Ascending aorta (tissue), 2 donors: ENCODE data around the gene OR10J5. TPM values are rescaled to one million over a fixed set of nuclear protein-coding genes. Genes with fewer than 3 reads are reported as not detected.
"Not testable (repeated sequence)": the region's sequence is repeated elsewhere in the genome, so short reads cannot be mapped to it uniquely, and the experiment has no call there.

Experiments
- DNase-seq, 2 donors: peaks; one replicate each; pipeline ENCODE4 v3.0.0-alpha.2; 2019; ENCODE audit warnings: low spot score in 2 of 2
- H3K27ac ChIP-seq, 2 donors: fragments of 200-600 bp; sonication (generic); one replicate each; pipeline ENCODE4 v1.5.1; 2016 to 2017; ENCODE audit warnings: mild to moderate bottlenecking in 1 of 2
- H3K27me3 ChIP-seq: fragments of 200-600 bp; sonication (generic); one replicate; pipeline ENCODE4 v1.5.1; 2017
- H3K36me3 ChIP-seq, 2 donors: fragments of 200-600 bp; sonication (generic); one replicate each; pipeline ENCODE4 v1.5.1; 2016
- H3K4me1 ChIP-seq, 2 donors: fragments of 200-600 bp; sonication (generic); one replicate each; pipeline ENCODE4 v1.5.1; 2016 to 2017; ENCODE audit warnings: mild to moderate bottlenecking in 1 of 2
- H3K4me3 ChIP-seq, 2 donors: fragments of 200-600 bp; sonication (generic); one replicate each; pipeline ENCODE4 v1.5.1; 2016 to 2017; ENCODE audit warnings: mild to moderate bottlenecking in 1 of 2
- H3K9me3 ChIP-seq, 2 donors: fragments of 200-600 bp; sonication (generic); one replicate each; pipeline ENCODE4 v1.5.1; 2016
- CTCF ChIP-seq, 3 experiments: fragments of 200-600 bp in 2 of 3; fragments of 450-650 bp in 1 of 3; sonication (generic) in 2 of 3; IDR thresholded peaks; one replicate each; pipeline ENCODE4 v1.5.1; 2016 to 2019; ENCODE audit warnings: antibody characterized with exemption in 3 of 3, mild to moderate bottlenecking in 1 of 3, moderate library complexity in 1 of 3
- intact Hi-C: fragments of 100-400 bp; cut with DNase I; formaldehyde crosslinking; loops from one replicate; pipeline ENCODE4 v1.15.1; 2023
- total RNA-seq: library from RNA; depleted of rRNA; stranded (reverse); fragments of >200 nt; gene quantifications from one replicate; pipeline ENCODE4 v1.1.0, GENCODE V29; 2016

Gene OR10J5
- total RNA-seq, 1 donor from 2014 or later, result not detected

GRCh38 chr1:159501082-159501481 lies 34.7 kb downstream of the OR10J5 start:
- no peak for TF ChIP-seq CTCF (IDR thresholded peaks at IDR 0.05)
- Histone ChIP-seq H3K4me1 (no peaks in the 10 kb centered on the region), H3K27me3 (no peaks in the 10 kb centered on the region), H3K9me3 (no peaks in the 10 kb centered on the region), H3K27ac (no peak overlapping the region), H3K4me3 (no peak overlapping the region), H3K36me3 (no peaks in the 10 kb centered on the region)
- intact Hi-C loops, result no loop called here
- no peak for DNase-seq

GRCh38 chr1:159494513-159495210 lies 41.1 kb downstream of the OR10J5 start:
- H3K4me3 ChIP-seq, H3K9me3 ChIP-seq, H3K4me1 ChIP-seq, intact Hi-C loops, H3K27me3 ChIP-seq, H3K36me3 ChIP-seq, DNase-seq, H3K27ac ChIP-seq: not testable (repeated sequence)

- Histone ChIP-seq H3K4me1 (no peaks in the 10 kb centered on the region), H3K36me3 (no peaks in the 10 kb centered on the region), H3K27me3 (no peaks in the 10 kb centered on the region), H3K4me3 (no peak overlapping the region), H3K27ac (no peak overlapping the region), H3K9me3 (no peaks in the 10 kb centered on the region)
- no peak for DNase-seq
- intact Hi-C loops, result no loop called here
- no peak for TF ChIP-seq CTCF (IDR thresholded peaks at IDR 0.05)
These were observed 42.5 kb downstream of the OR10J5 start for GRCh38 chr1:159493354-159493753.

DNA sequence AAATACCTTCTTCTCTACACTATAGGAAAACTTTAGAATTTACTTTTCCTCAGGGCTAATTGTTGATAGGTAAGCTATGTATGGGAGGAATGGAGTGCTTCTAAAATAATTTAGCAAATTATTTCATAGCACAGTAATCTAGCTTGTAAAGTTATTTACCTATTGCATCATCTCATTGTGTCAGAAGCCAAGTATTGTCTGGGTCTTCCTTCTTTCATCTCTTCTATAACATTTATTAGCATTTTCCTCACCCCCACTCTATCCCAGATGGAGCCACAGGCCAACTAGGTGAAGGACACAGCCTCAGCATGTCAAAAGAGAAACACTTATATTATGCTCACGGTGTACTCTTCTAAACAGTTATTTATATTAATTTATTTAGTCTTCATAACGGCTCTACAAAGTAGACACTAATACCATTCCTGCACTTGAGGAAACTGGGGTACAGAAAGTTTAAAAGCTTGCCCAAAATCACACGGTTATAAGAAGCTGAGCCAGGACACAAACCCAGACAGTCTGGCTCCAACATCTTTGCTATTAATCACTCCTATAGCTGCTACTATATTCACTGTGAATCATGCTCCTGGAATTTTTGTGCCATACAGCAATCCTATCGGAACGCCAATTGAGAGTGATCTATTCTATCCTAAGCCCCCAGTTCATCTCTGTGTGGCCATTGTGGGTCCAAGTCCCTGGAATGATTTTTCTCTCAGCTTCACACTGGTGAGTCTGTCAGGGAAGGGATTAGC lies 43.1 kb downstream of the OR10J5 start:
- H3K36me3 ChIP-seq, result no peaks in the 10 kb centered on the region
- no peak overlapping the region for H3K27ac ChIP-seq
- H3K9me3 ChIP-seq, result no peaks in the 10 kb centered on the region
- no peak for DNase-seq
- intact Hi-C loops, result no loop called here
- no peaks in the 10 kb centered on the region for H3K27me3 ChIP-seq
- H3K4me3 ChIP-seq, result no peak overlapping the region
- no peak for TF ChIP-seq CTCF (IDR thresholded peaks at IDR 0.05)
- H3K4me1 ChIP-seq, result no peaks in the 10 kb centered on the region

Other genes with a start within 250 kb of the OR10J5 start
- not detected for gene FCER1A, start 233.7 kb downstream of the OR10J5 start, total RNA-seq
- not detected for gene OR10J4, start 103.8 kb downstream of the OR10J5 start, total RNA-seq
- gene OR10J1, start 96.3 kb downstream of the OR10J5 start, total RNA-seq, result not detected
- gene APCS, start 51.8 kb upstream of the OR10J5 start, total RNA-seq, result not detected
- gene CRP, start 178.6 kb upstream of the OR10J5 start, total RNA-seq, result 3.8 TPM
- gene DUSP23, start 245.0 kb upstream of the OR10J5 start, total RNA-seq, result 549 TPM